GM19025 (cell line): ENCODE measurements around the gene GBE1.
"Not testable (repeated sequence)": the region's sequence is repeated elsewhere in the genome, so short reads cannot be mapped to it uniquely, and the experiment has no call there.

ENCODE experiments used
- ATAC-seq: cut with Tn5 transposase; IDR thresholded peaks from one replicate; pipeline ENCODE4 v1.9.1; 2021; ENCODE audit warnings: mild to moderate bottlenecking, low read depth, moderate library complexity; ENCODE audit not compliant: unreplicated experiment

GBE1 gene

DNA sequence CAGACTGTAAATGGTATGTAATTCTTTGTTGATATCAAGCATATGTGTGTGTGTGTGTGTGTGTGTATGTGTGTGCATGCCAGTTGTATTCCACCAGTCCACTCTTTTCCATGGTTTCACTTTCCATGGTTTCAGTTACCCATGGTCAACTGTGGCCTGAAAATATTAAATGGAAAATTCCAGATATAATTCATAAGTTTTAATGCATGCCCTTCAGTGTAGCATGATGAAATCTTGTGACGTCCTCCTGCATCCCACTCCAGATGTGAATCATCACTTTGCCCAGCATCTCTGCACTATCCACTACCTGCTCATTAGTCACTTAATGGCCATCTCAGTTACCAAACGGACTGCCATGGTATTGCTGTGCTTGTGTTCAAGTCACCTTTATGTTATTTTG is 215.9 kb downstream of the GBE1 start:
- no peak for ATAC-seq

DNA sequence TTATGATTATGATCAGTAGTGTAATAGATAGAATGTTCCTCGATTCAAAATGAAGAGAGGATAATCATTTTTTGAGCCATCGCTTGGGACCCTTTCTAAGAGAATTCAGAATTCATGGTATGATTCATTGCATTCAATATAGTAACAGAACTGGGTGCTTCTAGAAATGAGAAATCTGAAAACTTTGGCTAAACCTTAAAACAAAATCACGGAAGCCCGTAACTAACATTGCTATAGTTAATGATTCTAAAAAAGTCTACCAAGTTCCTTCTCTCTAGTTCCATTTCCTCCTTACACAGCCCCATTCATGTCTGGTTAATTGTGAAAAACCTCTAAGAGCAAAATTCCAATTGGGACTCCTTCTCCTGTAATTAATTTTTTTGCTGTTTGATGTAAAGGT is 217.1 kb downstream of the GBE1 start:
- no peak for ATAC-seq

DNA sequence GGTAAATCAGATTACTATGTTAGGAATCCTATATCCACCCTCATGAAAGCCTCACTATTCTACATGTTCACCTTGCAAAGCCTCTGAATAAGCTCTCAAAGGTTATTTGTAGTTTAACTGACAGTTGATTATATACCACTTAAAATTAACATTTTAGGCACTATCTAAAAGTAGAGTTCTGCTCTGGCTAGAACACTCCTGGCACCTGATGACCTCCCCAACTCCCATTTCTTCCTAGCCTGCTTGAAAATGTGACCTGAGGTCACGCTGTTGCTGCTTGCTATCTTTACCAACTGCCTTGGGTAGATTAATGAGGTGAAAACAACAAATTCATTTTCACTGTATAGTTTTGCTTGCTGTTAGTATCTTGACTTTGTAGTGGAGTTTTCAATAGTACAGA is 220.7 kb downstream of the GBE1 start:
- ATAC-seq = no peak

DNA sequence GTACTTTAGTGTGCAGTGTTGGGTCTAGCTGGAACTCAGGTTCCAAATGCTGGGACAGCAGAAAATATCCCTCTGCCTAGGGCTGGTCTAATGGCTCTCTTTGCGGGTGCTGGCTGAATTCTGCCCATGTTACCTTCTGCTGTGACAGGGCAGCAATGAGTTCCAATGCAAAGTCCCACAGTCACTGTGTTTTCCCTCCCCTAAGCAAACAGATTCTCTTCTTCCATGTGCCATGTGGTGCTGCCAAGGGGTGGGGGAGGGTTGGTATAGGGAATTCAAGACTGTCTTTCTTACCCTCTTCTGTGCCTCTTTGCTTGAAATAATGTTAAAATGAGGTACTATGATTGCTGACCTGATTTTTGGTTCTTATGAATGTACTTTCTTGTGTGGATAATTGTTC is 229.6 kb downstream of the GBE1 start:
- no peak for ATAC-seq

DNA sequence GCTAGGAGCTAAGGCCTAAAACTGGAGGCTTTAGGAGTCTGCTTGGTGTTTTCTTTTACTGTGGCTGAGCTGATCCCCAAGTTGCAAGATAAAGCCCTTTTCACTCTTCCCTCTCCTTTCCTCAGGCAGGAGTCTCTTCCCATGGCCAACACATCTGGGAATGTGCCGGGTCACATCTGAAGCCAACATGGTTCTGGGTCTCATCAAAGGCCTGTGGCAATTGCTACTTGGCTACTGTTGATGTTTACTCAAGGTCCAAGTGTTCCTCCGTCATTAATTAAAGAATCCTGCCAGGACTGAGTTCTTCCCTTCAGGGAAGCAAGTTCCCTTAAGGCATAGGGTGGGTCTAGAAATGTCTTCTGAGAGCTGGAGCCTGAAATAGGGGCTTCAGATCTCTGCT is 230.2 kb downstream of the GBE1 start:
- no peak for ATAC-seq

DNA sequence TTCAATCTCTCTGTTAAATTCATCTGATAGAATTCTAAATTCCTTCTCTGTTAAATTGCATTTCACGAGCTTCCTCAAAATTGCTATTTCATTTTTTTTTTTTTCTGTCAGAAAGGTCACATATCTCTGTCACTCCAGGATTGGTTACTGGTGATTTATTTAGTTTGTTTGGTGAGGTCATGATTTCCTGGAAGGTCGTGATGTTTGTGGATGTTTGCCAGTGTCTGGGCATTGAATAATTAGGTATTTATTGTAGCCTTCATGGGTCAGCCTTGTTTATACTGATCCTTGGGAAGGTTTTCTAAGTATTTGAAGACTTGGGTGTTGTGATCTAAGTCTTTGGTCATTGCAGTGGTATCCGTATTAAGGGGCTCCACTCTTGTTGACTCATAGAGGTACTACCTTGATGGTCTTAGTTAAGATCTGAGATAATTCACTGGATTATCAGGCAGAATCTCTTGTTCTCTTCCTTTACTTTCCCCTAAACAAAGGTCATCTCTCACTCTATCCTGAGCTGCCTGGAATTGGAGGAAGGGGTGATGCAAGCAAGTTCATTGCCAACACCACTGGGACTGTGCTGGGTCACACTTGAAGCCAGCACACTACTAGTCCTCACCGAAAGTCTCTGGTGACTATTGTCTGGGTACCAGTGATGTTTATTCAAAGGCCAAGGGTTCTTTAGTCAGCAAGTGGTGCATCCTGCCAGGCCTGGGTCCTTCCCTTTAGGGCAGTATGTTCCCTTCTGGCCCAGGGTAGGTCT is 231.1 kb downstream of the GBE1 start:
- ATAC-seq = no peak

DNA sequence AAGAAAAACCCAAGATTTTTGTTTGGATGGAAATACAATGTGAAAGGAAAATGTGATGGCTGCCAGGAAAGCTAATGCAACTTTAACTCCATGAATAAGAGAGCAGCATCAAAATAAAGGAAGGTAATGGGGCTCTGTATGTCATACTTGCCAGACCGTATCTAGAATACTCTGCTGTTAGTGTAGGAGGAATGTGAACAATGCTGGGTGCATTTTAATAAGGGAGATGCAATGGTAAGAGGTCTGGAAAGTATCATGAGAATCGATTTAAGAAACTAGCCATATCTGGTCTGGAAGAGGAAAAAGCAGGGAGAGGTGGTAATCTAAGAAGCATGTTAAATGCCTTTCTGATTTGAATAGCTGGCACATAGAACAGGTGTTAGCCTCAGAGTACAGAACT is 239.6 kb downstream of the GBE1 start:
- ATAC-seq = no peak

DNA sequence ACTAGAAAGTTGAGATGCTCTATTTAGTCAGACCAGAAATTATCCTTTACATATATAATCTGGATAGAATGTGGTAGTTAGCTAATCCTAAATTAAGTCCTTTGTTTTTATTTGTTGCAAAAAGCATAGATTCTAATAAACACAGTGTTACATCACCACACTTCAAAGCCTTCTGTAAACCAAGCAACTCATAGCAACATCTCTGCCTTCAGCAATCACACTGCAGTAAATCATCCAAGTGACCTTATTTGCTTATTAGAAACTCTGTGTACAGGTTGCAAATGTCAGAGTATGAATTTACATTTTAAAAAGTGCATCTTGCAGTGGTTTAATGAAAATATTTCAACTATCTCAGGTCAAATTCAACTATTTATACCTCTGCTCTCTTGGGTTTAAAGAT is 242.5 kb downstream of the GBE1 start:
- ATAC-seq = no peak

DNA sequence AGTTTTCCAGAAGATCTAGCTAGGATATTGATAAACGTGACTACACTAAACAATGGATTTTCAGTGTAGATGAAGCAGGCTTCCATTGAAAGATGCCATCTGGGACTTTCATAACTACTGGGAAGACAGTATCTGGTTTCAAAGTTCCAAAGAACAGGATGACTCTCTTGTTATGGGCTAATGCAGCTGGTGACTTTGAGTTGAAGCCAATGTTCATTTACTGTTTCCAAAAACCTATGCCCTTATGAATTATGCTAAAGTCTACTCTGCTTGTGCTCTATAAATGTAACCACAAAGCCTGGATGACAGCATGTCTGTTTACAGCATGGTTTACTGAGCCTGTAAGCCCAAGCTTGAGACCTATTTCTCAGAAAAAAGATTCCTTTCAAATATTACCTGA is 245.4 kb downstream of the GBE1 start:
- ATAC-seq = no peak

DNA sequence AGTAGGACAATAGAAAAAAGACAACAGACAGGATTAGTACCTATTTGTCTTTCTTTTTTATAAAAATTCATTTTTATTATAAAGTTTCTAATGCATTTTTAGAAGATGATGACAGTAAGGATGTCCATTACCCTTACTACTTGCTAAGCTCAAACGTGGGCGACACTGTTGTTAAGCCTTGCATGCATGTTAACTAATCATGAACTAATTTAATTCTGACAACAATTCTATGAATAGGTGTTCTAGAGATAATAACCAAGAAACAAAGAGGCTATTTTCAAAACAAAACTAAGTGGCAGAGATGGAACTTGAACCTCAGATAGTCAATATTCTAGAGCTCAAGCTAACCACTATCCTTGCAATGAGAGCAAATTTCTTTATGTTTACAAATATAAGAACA is 247.9 kb downstream of the GBE1 start:
- no peak for ATAC-seq

DNA sequence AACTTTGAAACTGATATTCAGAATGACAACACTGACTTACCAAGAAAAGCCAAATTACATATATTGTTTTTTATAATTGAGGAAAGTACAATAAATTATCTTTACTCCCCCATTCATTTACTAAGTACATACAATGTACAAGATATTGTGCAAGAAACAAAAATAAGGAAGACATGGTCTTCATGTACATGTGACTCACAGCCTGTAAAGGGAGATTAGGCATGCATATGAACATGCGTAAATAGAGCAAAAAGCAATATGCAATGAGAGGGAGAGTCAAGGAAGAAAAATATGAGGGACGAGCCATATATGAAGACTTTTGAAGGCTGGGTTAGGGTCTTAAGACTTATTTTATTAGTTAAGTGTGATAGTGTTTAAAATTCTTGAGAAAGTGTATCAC is 258.4 kb downstream of the GBE1 start:
- no peak for ATAC-seq

DNA sequence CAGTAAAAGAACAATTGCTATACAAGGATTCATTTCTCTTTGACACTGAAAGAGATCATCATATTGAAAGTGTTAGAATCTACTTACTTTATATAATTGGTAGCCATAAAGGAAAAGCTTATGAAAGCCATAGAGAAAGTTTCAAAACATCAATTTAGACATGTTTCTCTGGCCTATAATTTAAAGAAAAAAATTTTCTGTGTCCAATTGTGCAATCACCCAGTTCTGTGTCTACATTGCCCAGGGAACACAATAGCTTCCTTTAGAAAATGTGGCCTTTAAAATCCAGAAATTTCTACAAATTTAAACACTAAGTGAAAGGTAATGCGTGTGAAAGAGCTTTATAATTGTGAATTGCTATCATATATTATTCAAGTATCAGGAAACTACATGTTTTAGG is 259.2 kb downstream of the GBE1 start:
- ATAC-seq = no peak

DNA sequence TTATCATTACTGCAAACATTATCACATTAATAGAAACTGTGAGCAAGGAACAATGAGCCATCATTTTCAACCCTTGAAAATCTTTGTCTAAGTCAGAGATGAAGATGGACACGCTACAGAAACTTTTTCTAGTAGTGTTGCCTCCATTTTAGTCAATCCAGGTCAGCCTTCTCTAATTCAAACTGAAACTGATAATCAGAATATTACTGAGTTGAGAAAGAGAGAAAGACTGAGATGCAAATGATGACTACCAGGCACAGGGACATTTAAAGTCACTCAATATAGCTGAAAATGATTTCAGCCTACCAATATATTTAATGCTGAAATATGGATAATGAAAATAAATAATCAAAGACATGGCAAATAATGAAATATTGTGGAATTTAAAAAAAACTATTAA is 261.4 kb downstream of the GBE1 start:
- ATAC-seq = peak; percentile 76

DNA sequence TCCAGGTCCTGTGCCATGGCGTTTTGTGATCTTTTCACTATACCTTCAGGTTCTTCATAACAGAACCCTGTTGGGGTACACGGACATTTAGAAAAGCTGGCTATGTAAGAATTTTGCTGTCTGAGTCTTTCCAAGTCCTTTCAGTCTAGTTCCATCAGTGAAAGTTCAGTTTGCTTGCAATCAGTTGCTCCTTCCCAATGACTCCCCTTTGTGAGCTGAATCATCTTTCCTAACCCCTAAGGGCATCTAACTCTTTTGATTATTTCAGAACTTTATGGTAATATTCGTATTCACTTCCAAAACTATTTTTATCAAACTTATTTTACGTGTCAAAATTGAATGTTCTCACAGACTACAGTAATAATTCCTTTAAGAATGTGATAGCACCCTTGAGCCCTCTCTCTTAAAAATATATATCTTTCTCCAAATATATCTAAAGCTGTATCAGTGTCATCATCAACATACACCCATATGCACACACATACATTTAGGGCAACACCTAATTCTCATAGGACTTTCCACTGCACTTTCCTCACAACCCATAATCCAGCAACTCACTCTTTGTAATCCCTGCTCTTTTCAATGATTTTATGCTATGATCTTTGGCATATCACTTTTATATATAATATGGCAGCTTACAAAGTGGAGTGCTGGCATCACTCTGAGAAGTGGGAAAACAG is 263.7 kb downstream of the GBE1 start:
- no peak for ATAC-seq

DNA sequence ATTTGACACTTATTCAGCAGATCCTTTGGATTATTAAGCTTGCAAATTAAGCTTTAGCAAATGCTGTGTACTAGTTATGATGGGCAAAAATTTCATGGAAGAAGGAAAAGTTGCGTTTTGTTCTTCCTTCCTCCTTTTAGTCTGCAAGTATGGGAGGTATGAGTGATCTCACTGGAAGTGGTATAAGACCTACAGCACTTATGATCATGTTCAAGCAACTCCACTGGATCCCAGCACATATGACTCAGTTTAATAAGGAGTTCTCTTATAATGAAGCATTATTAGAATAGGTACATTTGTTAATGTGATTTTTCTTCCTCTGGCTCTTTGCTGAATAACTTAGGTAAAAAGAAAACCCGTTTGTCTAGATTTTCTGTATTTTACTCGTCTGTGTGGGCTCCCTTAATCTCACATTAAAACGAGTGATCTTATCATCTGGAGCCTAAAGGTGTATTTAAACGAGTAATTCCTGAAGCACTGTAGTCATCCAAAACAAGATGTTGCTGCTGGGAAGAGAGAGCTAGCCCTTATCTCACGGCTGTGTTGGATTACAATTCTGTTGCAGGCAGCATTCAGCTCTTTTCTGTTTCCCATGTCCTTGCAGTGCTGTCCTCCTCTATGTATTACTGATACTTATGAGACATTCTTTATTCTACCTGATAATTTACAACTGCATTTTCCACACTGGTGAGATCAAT is 264.9 kb downstream of the GBE1 start:
- no peak for ATAC-seq

DNA sequence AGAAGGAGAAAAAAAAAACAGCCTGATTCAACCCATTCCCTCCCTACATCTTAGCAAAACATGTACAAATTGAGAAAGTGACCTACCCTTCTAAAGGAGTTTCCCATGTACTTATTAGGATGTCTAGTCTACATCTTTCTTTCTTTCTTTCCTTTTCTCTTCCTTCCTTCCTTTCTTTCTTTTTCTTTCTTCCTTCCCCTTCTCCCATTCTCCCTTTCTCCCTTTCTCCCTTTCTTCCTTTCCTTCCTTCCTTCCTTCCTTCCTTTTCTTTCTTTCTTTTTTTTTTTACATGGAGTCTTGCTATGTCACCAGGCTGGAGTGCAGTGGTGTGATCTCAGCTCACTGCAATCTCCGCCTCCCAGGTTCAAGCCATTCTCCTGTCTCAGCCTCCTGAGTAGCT is 269.0 kb downstream of the GBE1 start:
- ATAC-seq = not testable (repeated sequence)

DNA sequence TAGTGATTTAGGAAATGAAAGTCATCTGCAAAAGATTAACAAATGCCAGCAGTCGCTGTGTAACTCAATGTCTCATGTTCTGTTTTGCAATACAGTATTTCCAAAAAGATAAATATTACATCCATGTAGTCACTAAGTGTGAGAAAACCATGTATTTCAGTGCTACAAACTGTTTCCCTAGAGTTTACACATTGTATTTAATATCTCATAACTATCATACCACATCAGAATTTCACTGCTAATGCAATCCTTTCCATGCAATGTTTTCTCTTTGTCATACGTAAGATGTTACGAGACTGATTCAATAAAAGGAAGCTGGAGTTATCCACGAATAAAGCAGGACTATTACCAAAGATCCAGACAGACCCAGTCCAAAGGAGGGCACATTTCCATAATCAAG is 269.4 kb downstream of the GBE1 start:
- no peak for ATAC-seq

DNA sequence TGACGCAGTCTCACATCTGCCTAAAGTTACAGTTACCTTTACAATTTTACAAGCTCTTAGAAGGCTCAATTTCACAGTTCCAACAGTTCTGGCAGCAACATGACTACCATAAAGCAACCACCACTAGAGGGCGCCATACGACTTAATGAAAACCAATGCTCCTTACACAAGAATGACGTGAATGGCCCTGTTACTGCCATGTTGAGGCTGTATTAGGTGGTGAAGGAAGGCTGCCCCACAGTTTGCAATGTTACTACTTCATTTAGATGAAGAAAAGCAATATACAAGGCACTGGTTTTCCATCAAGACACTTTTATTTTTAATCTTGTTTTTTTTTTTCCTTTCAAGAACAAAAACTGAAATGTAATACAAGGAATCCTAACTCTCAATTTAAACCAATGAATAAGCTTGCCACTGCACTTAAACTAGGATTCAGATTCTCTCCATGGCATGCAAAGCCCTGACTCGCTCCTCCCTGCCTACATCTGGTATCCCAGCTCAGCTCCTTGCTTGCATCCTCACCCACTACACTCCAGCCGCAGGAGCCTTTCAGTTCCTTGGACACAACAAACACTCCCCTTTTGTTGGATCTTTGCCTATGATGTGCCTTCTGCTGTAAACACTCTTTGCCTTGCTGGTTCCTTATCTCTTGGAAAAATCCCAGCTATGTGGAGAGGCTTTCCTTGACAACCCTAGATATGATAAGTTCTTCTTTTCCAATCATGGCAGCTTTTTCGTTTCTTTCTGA is 270.7 kb downstream of the GBE1 start:
- ATAC-seq = peak; percentile 86

DNA sequence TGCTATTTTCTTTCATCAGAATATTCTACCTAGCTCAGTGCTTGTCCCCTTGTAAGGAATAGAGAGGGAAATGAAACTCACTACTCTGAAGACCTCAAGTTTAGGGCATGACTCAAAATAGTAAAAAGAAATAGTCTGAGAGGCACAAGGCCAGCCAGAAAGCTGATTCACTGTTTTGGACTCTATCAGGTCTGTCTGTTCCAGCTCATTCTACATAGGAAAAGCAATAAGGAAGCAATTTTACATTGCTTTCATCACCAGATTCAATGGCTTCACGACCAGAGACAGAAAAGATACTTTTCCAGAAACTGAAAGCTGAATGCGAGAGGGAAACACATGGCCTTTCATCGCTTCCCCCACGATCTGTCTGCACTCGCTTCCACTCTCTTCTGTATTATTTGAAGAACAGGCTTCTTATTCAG is 276.0 kb downstream of the GBE1 start:
- ATAC-seq = peak; percentile 93

DNA sequence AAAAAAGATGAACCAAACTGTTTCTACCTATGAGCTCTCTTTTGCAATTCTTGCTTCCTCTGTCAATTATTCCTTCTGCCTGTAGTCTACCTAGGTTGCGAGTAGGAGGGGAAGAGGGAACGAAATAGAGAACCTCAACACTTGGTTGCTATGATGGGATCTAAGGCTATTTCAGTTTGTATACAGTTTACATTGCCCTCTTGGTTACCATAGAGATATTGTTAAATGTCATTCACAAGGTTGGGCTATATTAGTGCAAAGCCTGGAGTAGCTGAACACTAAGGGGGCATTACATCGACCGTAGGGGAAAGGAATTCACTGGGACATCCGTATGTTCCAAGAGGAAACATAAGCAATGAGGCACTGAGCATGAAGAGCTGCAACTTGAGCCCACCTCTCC is 276.9 kb downstream of the GBE1 start:
- no peak for ATAC-seq

DNA sequence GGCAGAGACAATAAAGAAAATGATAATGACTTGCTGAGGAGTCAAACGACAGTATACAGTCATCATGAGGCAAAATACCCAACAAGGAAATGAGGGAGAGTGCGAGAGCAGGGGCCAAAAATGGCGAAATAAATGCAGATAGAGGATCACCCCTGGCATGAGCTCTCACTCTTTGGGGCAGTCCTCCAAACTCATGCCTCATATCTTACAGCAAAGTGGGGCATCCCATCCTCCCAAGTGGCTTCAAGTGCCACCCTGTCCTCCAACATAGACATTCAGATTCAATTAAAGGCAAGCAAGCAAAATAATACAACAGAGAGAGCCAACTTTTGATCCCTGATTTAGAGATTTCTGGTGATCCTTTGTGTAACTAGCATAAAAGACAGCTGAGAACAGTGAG is 278.4 kb downstream of the GBE1 start:
- no peak for ATAC-seq
